HEK293 (cell line): ENCODE results near the gene CIAO1.

Experiments used
- CTCF ChIA-PET: fragments of 350-600 bp; formaldehyde crosslinking; extraction: SDS; loops from one replicate; lab custom pipeline; 2021; ENCODE audit warnings: antibody characterized with exemption; lab: Yijun Ruan, JAX
- POLR2A ChIA-PET: fragments of 300-600 bp; formaldehyde crosslinking; extraction: SDS; loops from one replicate; lab custom pipeline; 2020; ENCODE audit warnings: antibody characterized with exemption, inconsistent platforms; lab: Yijun Ruan, JAX
- H3K27ac ChIP-seq: fragments of 200-500 bp; sonication (Bioruptor generic); 2 replicates; pipeline ENCODE4 v1.5.1; 2014; ENCODE audit warnings: low read depth, low read length, control low read depth, inconsistent platforms; ENCODE audit errors: extremely low read depth
- H3K36me3 ChIP-seq, 2 experiments: fragments of 200-500 bp in 1 of 2; sonication (Bioruptor generic) in 1 of 2; 1 replicate in 1 of 2; 2 replicates in 1 of 2; pipeline ENCODE4 v1.5.1; 2014 to 2017; ENCODE audit warnings: inconsistent platforms in 2 of 2, low read length in 2 of 2; ENCODE audit not compliant: control insufficient read depth in 2 of 2, insufficient read depth in 1 of 2
- H3K4me1 ChIP-seq: fragments of 200-500 bp; sonication (Bioruptor generic); 2 replicates; pipeline ENCODE4 v1.5.1; 2014; ENCODE audit warnings: mild to moderate bottlenecking, low read length, inconsistent platforms; ENCODE audit not compliant: control insufficient read depth, insufficient read depth
- H3K4me3 ChIP-seq: 2 replicates; pipeline ENCODE4 v1.5.1; 2011; ENCODE audit warnings: low read depth, mild to moderate bottlenecking, control low read depth, low read length, moderate library complexity
- H3K9me3 ChIP-seq: fragments of 200-500 bp; sonication (Bioruptor generic); 2 replicates; pipeline ENCODE4 v1.5.1; 2014; ENCODE audit warnings: low read depth, low read length, inconsistent platforms; ENCODE audit not compliant: control insufficient read depth, insufficient read depth
- BCL11B ChIP-seq: fragments of 450-650 bp; formaldehyde crosslinking; IDR thresholded peaks from 2 replicates; pipeline ENCODE4 v1.5.1; 2016; ENCODE audit warnings: low read depth, missing biosample characterization, missing genetic modification characterization
- ELK4 ChIP-seq: IDR thresholded peaks from 2 replicates; pipeline ENCODE4 v1.6.1; 2011; ENCODE audit warnings: mild to moderate bottlenecking, low read depth, low read length, borderline replicate concordance
- HOXA7 ChIP-seq: sonication (generic); formaldehyde crosslinking; IDR thresholded peaks from 2 replicates; pipeline ENCODE4 v1.8.1; 2022; ENCODE audit warnings: missing genetic modification reagents, borderline replicate concordance
- HOXC10 ChIP-seq: sonication (generic); formaldehyde crosslinking; IDR thresholded peaks from 2 replicates; pipeline ENCODE4 v1.8.1; 2023; ENCODE audit warnings: mild to moderate bottlenecking, missing genetic modification reagents
- KLF10 ChIP-seq: fragments of 450-650 bp; IDR thresholded peaks from 2 replicates; pipeline ENCODE4 v1.5.1; 2018; ENCODE audit warnings: missing biosample characterization, mild to moderate bottlenecking, missing genetic modification characterization
- OSR2 ChIP-seq: fragments of 450-650 bp; formaldehyde crosslinking; IDR thresholded peaks from 2 replicates; pipeline ENCODE4 v1.5.1; 2016; ENCODE audit warnings: missing biosample characterization, missing genetic modification characterization
- ZBTB20 ChIP-seq: fragments of 450-650 bp; formaldehyde crosslinking; IDR thresholded peaks from 2 replicates; pipeline ENCODE4 v1.5.1; 2016; ENCODE audit warnings: missing biosample characterization, missing genetic modification characterization
- ZNF112 ChIP-seq: fragments of 450-650 bp; formaldehyde crosslinking; IDR thresholded peaks from 2 replicates; pipeline ENCODE4 v1.5.0; 2017; ENCODE audit warnings: missing biosample characterization, missing genetic modification characterization
- ZNF211 ChIP-seq: fragments of 450-650 bp; formaldehyde crosslinking; IDR thresholded peaks from 2 replicates; pipeline ENCODE4 v1.5.1; 2016; ENCODE audit warnings: low read depth, missing biosample characterization, missing genetic modification characterization
- ZNF23 ChIP-seq: fragments of 450-650 bp; formaldehyde crosslinking; IDR thresholded peaks from 2 replicates; pipeline ENCODE4 v1.5.1; 2016; ENCODE audit warnings: missing biosample characterization, missing genetic modification characterization, borderline replicate concordance
- ZNF274 ChIP-seq, 2 experiments: fragments of 200-500 bp in 1 of 2; fragments of 450-650 bp in 1 of 2; sonication (Bioruptor generic) in 1 of 2; formaldehyde crosslinking in 1 of 2; IDR thresholded peaks; 2 replicates each; pipeline versions ENCODE4 v1.5.1 to v1.6.1; 2014 to 2016; ENCODE audit warnings: borderline replicate concordance in 1 of 2, inconsistent platforms in 1 of 2, low read length in 1 of 2, missing biosample characterization in 1 of 2, missing genetic modification characterization in 1 of 2
- ZNF416 ChIP-seq: fragments of 450-650 bp; formaldehyde crosslinking; IDR thresholded peaks from 2 replicates; pipeline ENCODE4 v1.5.1; 2016; ENCODE audit warnings: missing biosample characterization, missing genetic modification characterization
- ZNF423 ChIP-seq: fragments of 450-650 bp; formaldehyde crosslinking; IDR thresholded peaks from 2 replicates; pipeline ENCODE4 v1.5.1; 2016; ENCODE audit warnings: missing biosample characterization, missing genetic modification characterization
- ZNF600 ChIP-seq: fragments of 450-650 bp; formaldehyde crosslinking; IDR thresholded peaks from 2 replicates; pipeline ENCODE4 v1.5.1; 2016; ENCODE audit warnings: missing biosample characterization, missing genetic modification characterization
- ZNF660 ChIP-seq: fragments of 450-650 bp; IDR thresholded peaks from 2 replicates; pipeline ENCODE4 v1.5.1; 2018; ENCODE audit warnings: missing biosample characterization, mild to moderate bottlenecking, missing genetic modification characterization
- ZNF747 ChIP-seq: fragments of 450-650 bp; formaldehyde crosslinking; IDR thresholded peaks from 2 replicates; pipeline ENCODE4 v1.5.1; 2016; ENCODE audit warnings: missing biosample characterization, missing genetic modification characterization
- ZNF791 ChIP-seq: fragments of 450-650 bp; formaldehyde crosslinking; IDR thresholded peaks from 2 replicates; pipeline ENCODE4 v1.5.1; 2016; ENCODE audit warnings: missing biosample characterization, missing genetic modification characterization
- ZSCAN4 ChIP-seq: fragments of 450-650 bp; formaldehyde crosslinking; IDR thresholded peaks from 2 replicates; pipeline ENCODE4 v1.5.1; 2017; ENCODE audit warnings: missing biosample characterization, missing genetic modification characterization
- ZSCAN5A ChIP-seq: fragments of 450-650 bp; formaldehyde crosslinking; IDR thresholded peaks from 2 replicates; pipeline ENCODE4 v1.5.1; 2016; ENCODE audit warnings: missing biosample characterization, missing genetic modification characterization

The CIAO1 gene

GRCh38 chr2:96262306-96262705, 3.7 kb upstream of the CIAO1 start:
- Histone ChIP-seq H3K27ac (no peak overlapping the region), H3K9me3 (no peaks in the 10 kb centered on the region)
- POLR2A ChIA-PET = interaction anchor here (4.6 kb wide), 1 partner anchor 54 kb away, joined by 23 read pairs; the partner anchor contains the start of gene STARD7
- no peak for TF ChIP-seq KLF10 (tag by site-specific recombination)
- TF ChIP-seq ZNF416 (tag by site-specific recombination) = no peak
- no peak for TF ChIP-seq BCL11B (tag by site-specific recombination)
- no peak for TF ChIP-seq ZNF112 (tag by site-specific recombination)
- TF ChIP-seq HOXA7 = no peak
- no peak for TF ChIP-seq OSR2 (tag by site-specific recombination)
- no peak for TF ChIP-seq ZNF423 (tag by site-specific recombination)
- TF ChIP-seq ZNF660 = no peak
- no peak for TF ChIP-seq ZNF211
- no peak for TF ChIP-seq ZSCAN5A
- no peak for TF ChIP-seq ZNF23 (tag by site-specific recombination)
- TF ChIP-seq, all 188 proteins: peak for 0
- Histone ChIP-seq H3K4me3 (no peak overlapping the region), H3K36me3 (peaks cover 0 to 49% of the 10 kb centered on the region in 2 experiments; a peak in 2 of 3 replicates), H3K4me1 (peaks cover 17% of the 10 kb centered on the region)
- CTCF ChIA-PET = interaction anchor here (0.8 to 1.5 kb wide), 3 partner anchors 88 to 250 kb away, joined by 3 to 9 read pairs (median 4); no protein-coding TSS in a partner anchor

- Histone ChIP-seq H3K4me3 (peak overlapping the region; percentile 95; the same call in 1 of the 2 replicates), H3K9me3 (no peaks in the 10 kb centered on the region), H3K36me3 (peaks cover 10 to 54% of the 10 kb centered on the region in 2 experiments; a peak in 2 of 3 replicates), H3K27ac (no peak overlapping the region), H3K4me1 (peaks cover 17% of the 10 kb centered on the region)
- ChIA-PET CTCF (interaction anchor here (0.6 to 2.4 kb wide), 11 partner anchors 12 to 271 kb away, joined by 3 to 7 read pairs (median 4); partner anchors contain the start of genes ASTL and STARD7), POLR2A (interaction anchor here (0.6 to 4.6 kb wide), 3 partner anchors 56 to 125 kb away, joined by 3 to 23 read pairs (median 4); partner anchors contain the start of gene STARD7)
- TF ChIP-seq ZBTB20 (tag by site-specific recombination) (no peak), ZNF747 (no peak), ZNF600 (tag by site-specific recombination) (no peak), ZSCAN4 (no peak), HOXC10 (CRISPR knock-in tag) (no peak), ELK4 (no peak), ZNF791 (no peak), ZNF274 (IDR thresholded peaks at IDR 0.05; ENCODE audit: low read length) (no peak), ZNF274 (tag by site-specific recombination; IDR thresholded peaks at IDR 0.05; ENCODE audit: borderline replicate concordance) (no peak), ZSCAN5A (no peak)
These were observed 1.9 kb upstream of the CIAO1 start for GRCh38 chr2:96264086-96264485.
